ENCODE measurements around the gene LNP1. TPM values are rescaled to one million over a fixed set of nuclear protein-coding genes. Genes with fewer than 3 reads are reported as not detected.

The LNP1 gene
- total RNA-seq, 3 donors from 2014 or later (not counting 1 experiment from before 2014, with no cell fraction given) = 0.39 to 0.85 (median 0.73) TPM

GRCh38 chr3:100499651-100500050 is 98.3 kb downstream of the LNP1 start:
- DNase-seq = no peak
- no peak overlapping the region for H3K4me3 ChIP-seq (ENCODE audit: low read length)
- peaks cover 8 to 37% of the 10 kb centered on the region in 2 donors for H3K27me3 Mint-ChIP-seq (ENCODE audit: low read depth in 2 of 2)
- no CpG with 5 or more reads among the region's 4 CpGs for WGBS (ENCODE audit: insufficient coverage)
- H3K27ac ChIP-seq (ENCODE audit: low read length) = no peak overlapping the region
- H3K36me3 ChIP-seq (ENCODE audit: control insufficient read depth, insufficient read depth, low read length) = no peaks in the 10 kb centered on the region
- no peaks in the 10 kb centered on the region for H3K9me3 ChIP-seq (ENCODE audit: control insufficient read depth, insufficient read depth, low read length)
- no peaks in the 10 kb centered on the region for H3K9me3 Mint-ChIP-seq
- intact Hi-C loops (cut with micrococcal nuclease) = no loop called here
- TF ChIP-seq CTCF (IDR thresholded peaks at IDR 0.05) = no peak
- no peaks in the 10 kb centered on the region for H3K4me1 Mint-ChIP-seq
- H3K4me1 ChIP-seq (ENCODE audit: control insufficient read depth, insufficient read depth, low read length) = no peaks in the 10 kb centered on the region
- no peak overlapping the region for H3K4me3 Mint-ChIP-seq
- H3K36me3 Mint-ChIP-seq = no peaks in the 10 kb centered on the region
- no peaks in the 10 kb centered on the region for H3K27me3 ChIP-seq (ENCODE audit: control insufficient read depth, insufficient read depth, low read length)
- H3K27ac Mint-ChIP-seq = no peak overlapping the region
- no peak for ATAC-seq

DNA sequence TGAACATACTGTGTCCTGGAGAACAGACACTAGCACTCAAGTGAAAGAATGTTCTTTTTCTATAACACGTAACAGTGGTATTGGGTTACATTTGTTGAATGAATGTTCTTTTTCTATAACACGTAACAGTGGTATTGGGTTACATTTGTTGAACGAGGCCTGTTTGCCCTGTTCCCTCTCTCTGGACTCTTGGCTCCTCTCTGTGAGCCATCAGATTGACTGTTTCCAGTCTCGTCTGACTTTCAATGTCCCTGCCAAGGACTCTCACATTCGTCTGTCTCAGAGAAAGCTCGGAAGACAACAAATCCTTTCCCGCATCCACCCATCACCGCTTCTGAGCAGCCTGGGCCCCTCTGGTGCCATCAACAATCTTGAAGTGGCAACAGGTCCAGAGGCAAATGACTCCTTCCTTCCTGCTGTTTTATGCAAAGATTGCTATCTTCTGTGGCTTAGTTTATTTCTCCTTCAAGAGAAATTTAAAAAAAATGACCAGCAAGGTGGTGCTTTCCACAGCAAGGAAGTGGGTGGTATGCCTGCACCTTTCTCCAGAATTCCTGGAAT is 99.1 kb downstream of the LNP1 start:
- H3K9me3 ChIP-seq (ENCODE audit: control insufficient read depth, insufficient read depth, low read length) = no peaks in the 10 kb centered on the region
- H3K27me3 ChIP-seq (ENCODE audit: control insufficient read depth, insufficient read depth, low read length) = no peaks in the 10 kb centered on the region
- no peaks in the 10 kb centered on the region for H3K9me3 Mint-ChIP-seq
- intact Hi-C loops (cut with micrococcal nuclease) = no loop called here
- H3K4me1 ChIP-seq (ENCODE audit: control insufficient read depth, insufficient read depth, low read length) = no peaks in the 10 kb centered on the region
- 78% methylated on average over 8 of the region's 8 CpGs for WGBS (ENCODE audit: insufficient coverage)
- no peaks in the 10 kb centered on the region for H3K36me3 Mint-ChIP-seq
- H3K4me3 Mint-ChIP-seq = no peak overlapping the region
- no peak overlapping the region for H3K27ac ChIP-seq (ENCODE audit: low read length)
- no peak overlapping the region for H3K27ac Mint-ChIP-seq
- no peaks in the 10 kb centered on the region for H3K4me1 Mint-ChIP-seq
- no peaks in the 10 kb centered on the region for H3K36me3 ChIP-seq (ENCODE audit: control insufficient read depth, insufficient read depth, low read length)
- DNase-seq (no peak), ATAC-seq (no peak)
- no peak for TF ChIP-seq CTCF (IDR thresholded peaks at IDR 0.05)
- H3K4me3 ChIP-seq (ENCODE audit: low read length) = no peak overlapping the region
- H3K27me3 Mint-ChIP-seq (ENCODE audit: low read depth in 2 of 2) = peaks cover 3 to 36% of the 10 kb centered on the region in 2 donors

DNA sequence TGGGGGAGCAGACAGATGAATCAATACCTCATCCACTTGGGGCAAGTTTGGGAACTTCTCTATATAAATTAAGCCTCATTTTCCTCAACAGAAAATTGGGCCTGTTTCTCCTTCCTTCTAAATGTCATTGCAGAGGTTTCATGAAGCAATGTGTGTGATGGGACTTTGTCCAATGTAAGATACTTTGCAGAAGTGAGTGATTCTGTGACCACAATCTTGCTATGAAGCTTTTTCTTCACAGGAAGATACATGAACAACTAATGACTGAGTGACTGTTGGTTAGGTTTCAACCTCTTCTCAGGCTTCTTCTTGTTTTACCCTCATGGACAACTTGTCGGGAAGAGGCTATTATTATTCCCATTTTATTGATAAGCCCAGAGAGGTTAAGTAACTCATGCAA is 102.1 kb downstream of the LNP1 start:
- intact Hi-C loops (cut with micrococcal nuclease) = no loop called here
- Histone ChIP-seq H3K27ac (ENCODE audit: low read length) (no peak overlapping the region), H3K4me3 (ENCODE audit: low read length) (no peak overlapping the region), H3K9me3 (ENCODE audit: control insufficient read depth, insufficient read depth, low read length) (no peaks in the 10 kb centered on the region), H3K4me1 (ENCODE audit: control insufficient read depth, insufficient read depth, low read length) (no peaks in the 10 kb centered on the region), H3K36me3 (ENCODE audit: control insufficient read depth, insufficient read depth, low read length) (no peaks in the 10 kb centered on the region), H3K27me3 (ENCODE audit: control insufficient read depth, insufficient read depth, low read length) (no peaks in the 10 kb centered on the region)
- TF ChIP-seq CTCF (IDR thresholded peaks at IDR 0.05) = no peak
- Mint-ChIP-seq H3K4me3 (no peak overlapping the region), H3K9me3 (no peaks in the 10 kb centered on the region), H3K27ac (no peak overlapping the region), H3K27me3 (ENCODE audit: low read depth in 2 of 2) (peaks cover 21 to 63% of the 10 kb centered on the region in 2 donors), H3K36me3 (no peaks in the 10 kb centered on the region), H3K4me1 (no peaks in the 10 kb centered on the region)
- WGBS (ENCODE audit: insufficient coverage) = 100% methylated on average over 1 of the region's 1 CpG
- ATAC-seq (no peak), DNase-seq (no peak)

Other genes with a start within 250 kb of the LNP1 start
- 10 to 100 TPM; 38.8 to 50.3 (median 45.4) TPM for gene TBC1D23, start 140.5 kb upstream of the LNP1 start, total RNA-seq
- gene NIT2, start 66.8 kb upstream of the LNP1 start, total RNA-seq = 10 to 100 TPM; 21.5 to 25.1 (median 24.1) TPM
- 10 to 100 TPM; 19.1 to 26.6 (median 24.0) TPM for gene TOMM70, start 450 bp upstream of the LNP1 start, total RNA-seq
- gene TMEM45A, start 91.1 kb downstream of the LNP1 start, total RNA-seq = under 1 TPM; 0.23 to 0.49 (median 0.25) TPM
- gene ADGRG7, start 208.1 kb downstream of the LNP1 start, total RNA-seq = not detected

Measured in natural killer cell (primary cell).